PC-3 (cell line): Measurements from ENCODE around the gene ENO3. TPM values are rescaled to one million over a fixed set of nuclear protein-coding genes. Genes with fewer than 3 reads are reported as not detected.
A peak's percentile ranks its signal among the peaks of the same experiment; 100 is the strongest.

Source experiments
- ATAC-seq: fragments of 200-7000 bp; cut with Tn5 transposase; 2 replicates; pipeline ENCODE4 v1.9.1; 2020; ENCODE audit warnings: mild to moderate bottlenecking, moderate library complexity
- BruUV-seq: library from RNA; stranded (reverse); fragments of 400-500 nt; replicated peaks from 2 replicates; lab custom pipeline; 2021; lab: Mats Ljungman, UMichigan
- CTCF ChIA-PET: fragments of 300-600 bp; sonication (Branson Sonifier 250); formaldehyde crosslinking; loops from one replicate; lab custom pipeline; 2022; ENCODE audit warnings: antibody characterized with exemption; lab: Charles Lee
- POLR2A ChIA-PET: fragments of 300-600 bp; sonication (Branson Sonifier 250); formaldehyde crosslinking; loops from one replicate; lab custom pipeline; 2022; ENCODE audit warnings: antibody characterized with exemption; ENCODE audit not compliant: unreplicated experiment; lab: Charles Lee
- DNase-seq: peaks from one replicate; pipeline ENCODE4 v3.0.0-alpha.2; 2015
- H2AFZ ChIP-seq: fragments of 300-600 bp; sonication (generic); 2 replicates; pipeline ENCODE4 v1.6.0; 2016; ENCODE audit warnings: antibody characterized with exemption, low read length
- H3F3A ChIP-seq: fragments of 300-600 bp; sonication (generic); one replicate; pipeline ENCODE4 v1.6.0; 2017; ENCODE audit warnings: antibody characterized with exemption, low read length, control low read depth, mild to moderate bottlenecking; ENCODE audit not compliant: unreplicated experiment
- H3K27ac ChIP-seq: fragments of 300-600 bp; sonication (generic); 2 replicates; pipeline ENCODE4 v1.5.1; 2016; ENCODE audit warnings: mild to moderate bottlenecking, low read length
- H3K27me3 ChIP-seq: fragments of 300-600 bp; sonication (generic); 2 replicates; pipeline ENCODE4 v1.6.1; 2016; ENCODE audit warnings: low read length, mixed read lengths
- H3K36me3 ChIP-seq: fragments of 300-600 bp; sonication (generic); 2 replicates; pipeline ENCODE4 v1.6.1; 2016; ENCODE audit warnings: low read depth, mixed run types, low read length, mixed read lengths
- H3K4me1 ChIP-seq: fragments of 300-600 bp; sonication (generic); 2 replicates; pipeline ENCODE4 v1.5.1; 2016; ENCODE audit warnings: low read length; ENCODE audit not compliant: insufficient read depth
- H3K4me2 ChIP-seq: fragments of 300-600 bp; sonication (generic); 2 replicates; pipeline ENCODE4 v1.6.0; 2016; ENCODE audit warnings: low read length
- H3K4me3 ChIP-seq: fragments of 300-600 bp; sonication (generic); 2 replicates; pipeline ENCODE4 v1.5.1; 2016; ENCODE audit warnings: mild to moderate bottlenecking, low read length, mixed read lengths
- H3K79me2 ChIP-seq: fragments of 300-600 bp; sonication (generic); 2 replicates; pipeline ENCODE4 v1.6.1; 2017; ENCODE audit warnings: low read length, mixed read lengths
- H3K9ac ChIP-seq: fragments of 300-600 bp; sonication (generic); 2 replicates; pipeline ENCODE4 v1.6.0; 2016; ENCODE audit warnings: mild to moderate bottlenecking, low read length
- H3K9me2 ChIP-seq: fragments of 300-600 bp; sonication (generic); replicated peaks from 2 replicates; pipeline ENCODE4 v1.6.1; 2016; ENCODE audit warnings: mixed run types, low read length, mixed read lengths
- H3K9me3 ChIP-seq: fragments of 300-600 bp; sonication (generic); 2 replicates; pipeline ENCODE4 v1.6.1; 2016; ENCODE audit warnings: low read length, mixed read lengths
- H4K20me1 ChIP-seq: fragments of 300-600 bp; sonication (generic); 2 replicates; pipeline ENCODE4 v1.6.1; 2016; ENCODE audit warnings: low read length, mixed read lengths
- CTCF ChIP-seq: fragments of 300-600 bp; sonication (generic); conservative IDR thresholded peaks from 2 replicates; pipeline ENCODE4 v1.5.1; 2017; ENCODE audit warnings: antibody characterized with exemption, low read depth, mild to moderate bottlenecking, low read length
- EZH2 ChIP-seq: fragments of 300-600 bp; sonication (generic); IDR thresholded peaks from one replicate; pipeline ENCODE4 v1.6.1; 2017; ENCODE audit warnings: antibody characterized with exemption, mild to moderate bottlenecking, low read length; ENCODE audit not compliant: unreplicated experiment
- EZH2phosphoT487 ChIP-seq: fragments of 300-600 bp; sonication (generic); IDR thresholded peaks from 2 replicates; pipeline ENCODE4 v1.6.1; 2018; ENCODE audit warnings: mild to moderate bottlenecking, antibody characterized with exemption, low read length, borderline replicate concordance
- intact Hi-C: fragments of 100-400 bp; cut with micrococcal nuclease; formaldehyde crosslinking; loops from 2 replicates; pipeline ENCODE4 v1.9.0; 2023
- total RNA-seq: library from RNA; depleted of rRNA; stranded (reverse); fragments of >200 nt; gene quantifications from 2 replicates; pipeline ENCODE4 v1.2.3, GENCODE V29; 2014

ENO3 gene
- total RNA-seq, 1 experiment from 2014 or later: 2.4 TPM

DNA sequence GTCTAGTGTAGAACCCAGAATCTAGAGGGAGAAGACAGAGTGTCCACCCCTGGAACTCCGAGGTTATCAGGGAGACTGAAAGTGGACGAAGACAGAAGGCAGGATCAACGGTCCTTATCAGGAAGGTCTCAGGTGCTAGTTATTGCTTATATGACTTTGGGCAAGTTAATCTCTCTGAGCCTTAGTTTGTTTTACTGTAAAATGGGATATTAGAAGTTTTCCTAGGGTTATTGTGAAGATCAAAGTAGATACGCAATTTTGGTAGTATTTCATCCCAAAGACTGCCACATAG is 9.7 kb upstream of the ENO3 start:
- no peaks in the 10 kb centered on the region for H3K9me3 ChIP-seq
- H3K4me2 ChIP-seq: peak overlapping the region; percentile 97
- ChIA-PET CTCF (no interaction called here), POLR2A (no interaction called here)
- H2AFZ ChIP-seq: no peak overlapping the region
- peaks cover 37% of the 10 kb centered on the region for H3K4me1 ChIP-seq
- H3K36me3 ChIP-seq: peaks cover 28% of the 10 kb centered on the region; the same call in 1 of the 2 replicates
- peak overlapping the region; percentile 91 for H3K4me3 ChIP-seq
- H3K27me3 ChIP-seq: no peaks in the 10 kb centered on the region
- H4K20me1 ChIP-seq: peaks cover 17% of the 10 kb centered on the region
- H3K9ac ChIP-seq: peak overlapping the region; percentile 98
- no peak for DNase-seq
- BruUV-seq: no TSS peak
- no peaks in the 10 kb centered on the region for H3F3A ChIP-seq
- no peaks in the 10 kb centered on the region for H3K9me2 ChIP-seq
- no peak overlapping the region for H3K27ac ChIP-seq
- no peak for TF ChIP-seq CTCF
- no peak for TF ChIP-seq EZH2
- no peak for TF ChIP-seq EZH2phosphoT487
- ATAC-seq: no peak
- H3K79me2 ChIP-seq: peaks cover 78% of the 10 kb centered on the region
- intact Hi-C loops: loop anchor here (5.0 kb wide), 1 partner anchor 34 kb away; no protein-coding TSS in a partner anchor

DNA sequence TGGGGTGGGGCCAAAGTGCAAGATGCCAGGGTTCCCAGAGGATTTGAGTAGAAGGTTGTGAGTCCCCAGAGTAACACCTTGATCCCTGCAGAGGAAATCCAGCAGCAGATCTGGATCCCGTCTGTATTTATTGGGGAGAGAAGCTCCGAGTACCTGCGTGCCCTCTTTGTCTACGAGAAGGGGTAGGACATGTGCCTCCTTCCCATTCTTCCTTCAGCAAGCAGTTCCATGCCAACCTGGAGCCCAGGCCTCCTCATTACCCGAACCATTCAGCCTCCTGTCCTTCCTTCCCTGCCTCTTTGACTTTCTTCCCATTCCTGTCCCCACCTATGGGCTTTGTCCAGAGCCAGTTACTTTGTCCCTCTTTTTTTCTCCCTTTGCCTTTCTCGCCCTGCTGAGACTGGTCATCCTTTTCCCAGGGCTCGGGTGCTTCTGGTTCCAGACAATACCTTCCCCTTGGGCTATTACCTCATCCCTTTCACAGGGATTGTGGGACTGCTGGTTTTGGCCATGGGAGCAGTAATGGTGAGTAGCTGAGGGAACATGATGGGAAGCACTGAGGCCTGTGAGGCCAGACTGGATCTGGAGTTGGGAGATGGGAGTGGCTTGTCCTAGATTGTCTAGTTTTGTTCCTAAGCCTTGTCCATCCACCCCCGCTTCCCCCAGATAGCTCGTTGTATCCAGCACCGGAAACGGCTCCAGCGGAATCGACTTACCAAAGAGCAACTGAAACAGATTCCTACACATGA is 8.0 kb upstream of the ENO3 start:
- Histone ChIP-seq H3K4me3 (no peak overlapping the region), H3K4me2 (no peak overlapping the region), H4K20me1 (peaks cover 26% of the 10 kb centered on the region), H3K9me3 (no peaks in the 10 kb centered on the region), H3K9ac (no peak overlapping the region), H3K4me1 (peaks cover 38% of the 10 kb centered on the region), H3K9me2 (no peaks in the 10 kb centered on the region), H3K36me3 (peaks cover 29% of the 10 kb centered on the region), H3F3A (no peaks in the 10 kb centered on the region), H3K27ac (no peak overlapping the region), H2AFZ (no peak overlapping the region), H3K79me2 (peaks cover 92% of the 10 kb centered on the region), H3K27me3 (no peaks in the 10 kb centered on the region)
- no peak for DNase-seq
- ATAC-seq: no peak
- CTCF ChIA-PET: no interaction called here
- TF ChIP-seq EZH2: no peak
- TF ChIP-seq EZH2phosphoT487: no peak
- TF ChIP-seq CTCF: no peak
- no TSS peak for BruUV-seq
- intact Hi-C loops: loop anchor here (5.0 kb wide), 1 partner anchor 36 kb away; no protein-coding TSS in a partner anchor
- POLR2A ChIA-PET: no interaction called here

DNA sequence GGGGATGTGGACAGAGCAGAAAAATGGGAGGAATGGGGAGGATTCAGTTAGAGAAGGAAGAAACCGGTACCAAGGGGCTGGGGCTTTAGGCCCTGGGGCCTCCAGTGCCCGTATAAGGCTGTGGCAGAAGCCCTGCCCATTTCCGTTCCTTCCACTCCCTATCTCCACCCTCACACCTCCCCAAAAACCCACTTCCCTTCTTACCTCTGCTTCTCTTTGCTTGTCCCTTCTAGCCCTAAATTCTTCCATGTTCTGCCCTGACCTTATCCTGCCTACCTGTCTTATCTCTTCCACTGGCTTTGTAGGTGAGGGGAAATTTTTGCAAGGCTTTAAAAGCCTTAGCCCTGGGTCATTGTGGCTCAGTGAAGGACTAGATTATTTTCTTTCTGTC is 6.8 kb upstream of the ENO3 start:
- ATAC-seq (no peak), DNase-seq (no peak)
- Histone ChIP-seq H3K9me2 (no peaks in the 10 kb centered on the region), H3K4me1 (peaks cover 29% of the 10 kb centered on the region), H3F3A (no peaks in the 10 kb centered on the region), H3K27me3 (no peaks in the 10 kb centered on the region), H3K36me3 (peaks cover 28% of the 10 kb centered on the region), H3K79me2 (peaks cover 87% of the 10 kb centered on the region), H3K9ac (no peak overlapping the region), H3K4me2 (peak overlapping the region; percentile 70; the same call in 1 of the 2 replicates), H2AFZ (no peak overlapping the region), H3K27ac (peak overlapping the region; percentile 74), H4K20me1 (peaks cover 26% of the 10 kb centered on the region), H3K4me3 (no peak overlapping the region), H3K9me3 (no peaks in the 10 kb centered on the region)
- ChIA-PET CTCF (no interaction called here), POLR2A (no interaction called here)
- no peak for TF ChIP-seq EZH2phosphoT487
- no peak for TF ChIP-seq CTCF
- TF ChIP-seq EZH2: no peak
- BruUV-seq: no TSS peak
- intact Hi-C loops: loop anchor here (5.0 kb wide), 1 partner anchor 37 kb away; no protein-coding TSS in a partner anchor
